GM21825 (cell line): ENCODE data around the gene WNK2.
"Not testable (repeated sequence)": the region's sequence is repeated elsewhere in the genome, so short reads cannot be mapped to it uniquely, and the experiment has no call there.

Experiments used
- ATAC-seq: cut with Tn5 transposase; IDR thresholded peaks from one replicate; pipeline ENCODE4 v1.9.1; 2021; ENCODE audit warnings: mild to moderate bottlenecking, moderate library complexity; ENCODE audit not compliant: unreplicated experiment

Gene WNK2

GRCh38 chr9:93321220-93321610 is 137.3 kb downstream of the WNK2 start:
- no peak for ATAC-seq

- not testable (repeated sequence) for ATAC-seq
These were observed 139.6 kb downstream of the WNK2 start for GRCh38 chr9:93323446-93323954.

GRCh38 chr9:93324191-93324834 is 140.4 kb downstream of the WNK2 start:
- no peak for ATAC-seq

- no peak for ATAC-seq
These were observed 141.5 kb downstream of the WNK2 start for GRCh38 chr9:93325307-93326035.

- ATAC-seq: no peak
These were observed 142.1 kb downstream of the WNK2 start for GRCh38 chr9:93326056-93326455.

GRCh38 chr9:93326654-93327053 is 142.7 kb downstream of the WNK2 start:
- ATAC-seq: no peak

- ATAC-seq: no peak
These were observed 145.8 kb downstream of the WNK2 start for GRCh38 chr9:93329629-93330280.

GRCh38 chr9:93332317-93332716 is 148.4 kb downstream of the WNK2 start:
- ATAC-seq: no peak

GRCh38 chr9:93336720-93337119 is 152.8 kb downstream of the WNK2 start:
- ATAC-seq: no peak

GRCh38 chr9:93338196-93338595 is 154.3 kb downstream of the WNK2 start:
- not testable (repeated sequence) for ATAC-seq

GRCh38 chr9:93340091-93340490 is 156.2 kb downstream of the WNK2 start:
- ATAC-seq: no peak

GRCh38 chr9:93341820-93342219 is 157.9 kb downstream of the WNK2 start:
- ATAC-seq: not testable (repeated sequence)

- not testable (repeated sequence) for ATAC-seq
These were observed 158.5 kb downstream of the WNK2 start for GRCh38 chr9:93342428-93342827.

- no peak for ATAC-seq
These were observed 159.7 kb downstream of the WNK2 start for GRCh38 chr9:93343663-93344062.

- no peak for ATAC-seq
These were observed 161.8 kb downstream of the WNK2 start for GRCh38 chr9:93345643-93346230.

GRCh38 chr9:93346231-93347112 is 162.5 kb downstream of the WNK2 start:
- no peak for ATAC-seq

- ATAC-seq: not testable (repeated sequence)
These were observed 163.5 kb downstream of the WNK2 start for GRCh38 chr9:93347371-93347975.

GRCh38 chr9:93353413-93354310 is 169.7 kb downstream of the WNK2 start:
- not testable (repeated sequence) for ATAC-seq

- ATAC-seq: no peak
These were observed 170.5 kb downstream of the WNK2 start for GRCh38 chr9:93354451-93354850.
